Heart left ventricle (tissue), 16 donors: ENCODE results near the gene GNAT3. TPM values are rescaled to one million over a fixed set of nuclear protein-coding genes. Genes with fewer than 3 reads are reported as not detected.

Experiments used
- ATAC-seq, 4 donors: fragments of 200-7000 bp; cut with Tn5 transposase; one replicate each; pipeline ENCODE4 v1.9.1; 2020 to 2022; ENCODE audit warnings: moderate library complexity in 4 of 4, mild to moderate bottlenecking in 3 of 4, moderate number of reproducible peaks in 1 of 4
- DNase-seq, 5 donors: peaks; one replicate each; pipeline ENCODE4 v3.0.0-alpha.2; 2020
- H3K27ac ChIP-seq, 12 donors: fragments of 200-600 bp; sonication (generic) in 4 of 12; one replicate each; pipeline versions ENCODE4 v1.5.0 to v1.8.0; 2016 to 2022; ENCODE audit warnings: mild to moderate bottlenecking in 2 of 12
- H3K27me3 ChIP-seq, 9 donors: fragments of 200-600 bp; sonication (generic) in 2 of 9; one replicate each; pipeline versions ENCODE4 v1.5.1 to v1.8.0; 2016 to 2022; ENCODE audit warnings: mild to moderate bottlenecking in 3 of 9
- H3K36me3 ChIP-seq, 9 donors: fragments of 200-600 bp; sonication (generic) in 2 of 9; one replicate each; pipeline versions ENCODE4 v1.5.0 to v1.8.0; 2018 to 2022; ENCODE audit warnings: mild to moderate bottlenecking in 2 of 9
- H3K4me1 ChIP-seq, 12 donors: fragments of 200-600 bp; sonication (generic) in 4 of 12; one replicate each; pipeline versions ENCODE4 v1.5.0 to v1.8.0; 2016 to 2022; ENCODE audit warnings: mild to moderate bottlenecking in 3 of 12
- H3K4me3 ChIP-seq, 12 donors: fragments of 200-600 bp; sonication (generic) in 4 of 12; one replicate each; pipeline versions ENCODE4 v1.5.0 to v1.8.0; 2017 to 2022; ENCODE audit warnings: mild to moderate bottlenecking in 9 of 12, moderate library complexity in 4 of 12
- H3K9me3 ChIP-seq, 12 donors: fragments of 200-600 bp; sonication (generic) in 4 of 12; one replicate each; pipeline versions ENCODE4 v1.5.0 to v1.8.0; 2016 to 2022; ENCODE audit warnings: mild to moderate bottlenecking in 1 of 12
- CTCF ChIP-seq, 12 donors: fragments of 200-600 bp; sonication (generic) in 4 of 12; IDR thresholded peaks; one replicate each; pipeline versions ENCODE4 v1.5.0 to v1.8.0; 2018 to 2022; ENCODE audit warnings: antibody characterized with exemption in 12 of 12, mild to moderate bottlenecking in 5 of 12
- POLR2A ChIP-seq, 2 donors: fragments of 450-650 bp; IDR thresholded peaks; one replicate each; pipeline ENCODE4 v1.6.1; 2017; ENCODE audit warnings: antibody characterized with exemption in 2 of 2, mild to moderate bottlenecking in 2 of 2, moderate library complexity in 2 of 2
- WGBS, 4 donors: extraction: QIAGEN DNeasy Blood & Tissue Kit in 2 of 4; methylation state at CpG; one replicate each; pipeline versions ENCODE4 v1.1.5 to v1.1.7; 2013 to 2018; 5-methylcytosine and 5-hydroxymethylcytosine counted together
- intact Hi-C, 10 donors: fragments of 100-400 bp; cut with DNase I; formaldehyde crosslinking; loops; one replicate each; pipeline versions ENCODE4 v1.11.1 to v1.14.2; 2022
- polyA plus RNA-seq, 2 donors: library from polyadenylated mRNA; stranded (reverse); fragments of 200-250 nt; gene quantifications; one replicate each; pipeline ENCODE4 v1.2.3, GENCODE V29; 2013
- total RNA-seq, 9 donors: library from RNA; depleted of rRNA in 2 of 9; stranded (reverse); fragments of >200 nt in 2 of 9; fragmentation: NEBNext Ultra II Directional in 3 of 9; extraction: Animal tissue kit (Norgen Biotek cat#: 25700) in 3 of 9; gene quantifications; one replicate each; pipeline versions ENCODE4 v1.1.0 to v1.2.4, GENCODE V29; 2016 to 2023
- donor health status: ischemic (EF 13 %, LVEDD 7.1; RV severe dilation, severe dysfunction).
- donor health status: healthy with polysubstance abuse.
- donor health status: DM: no; HTN: yes; CAD: no.
- donor health status: DM: no; HTN: no; CAD: no.
- donor health status: ischemic (EF 25% LVEDD 6.9; RV normal size, moderate dysfunction).
- donor health status: ischemic (EF 25% LVEDD 5.7; RV mildly dilated, moderate dysfunction).
- donor health status: healthy.
- donor health status: DM: yes; HTN: yes; CAD: no.
- donor health status: ischemic (EF 35%, LVEDD 5.7; RV mildly dilated, moderate dysfunction).
- donor health status: nonischemic (EF 11% LVEDD 7.7; RV severe dilation, severe dysfunction).
- donor health status: DM: yes; HTN: yes; CAD: no.
- donor health status: PGD.
- donor health status: ischemic (EF 29% LVEDD 5.4; RV normal size, mild dysfunction).
- donor health status: nonischemic (EF 23%, LVEDD 6.1; RV moderate dilation, normal function).

The GNAT3 gene
- total and polyA plus RNA-seq, 11 donors = not detected

- intact Hi-C loops = loop anchor here in 1 of 10 donors (10.0 kb wide), 1 partner anchor 186 kb away; no protein-coding TSS in a partner anchor
- no peak overlapping the region for H3K27ac ChIP-seq
- H3K4me1 ChIP-seq = peaks cover 4 to 38% (median 20%) of the 10 kb centered on the region in 12 donors
- H3K36me3 ChIP-seq = no peaks in the 10 kb centered on the region
- no peaks in the 10 kb centered on the region for H3K9me3 ChIP-seq
- ATAC-seq (no peak), DNase-seq (no peak)
- no peak overlapping the region for H3K4me3 ChIP-seq
- no peak for TF ChIP-seq CTCF (IDR thresholded peaks at IDR 0.05)
- no peak for TF ChIP-seq POLR2A (IDR thresholded peaks at IDR 0.05)
- no peaks in the 10 kb centered on the region for H3K27me3 ChIP-seq
- 52 to 93% (median 82%) methylated on average over 3 of the region's 3 CpGs for WGBS, 4 donors
These were observed 42.7 kb downstream of the GNAT3 start for GRCh38 chr7:80468931-80469714.

GRCh38 chr7:80467069-80467468 is 44.8 kb downstream of the GNAT3 start:
- 43 to 46% (median 44%) methylated on average over 3 of the region's 3 CpGs for WGBS, 4 donors
- TF ChIP-seq CTCF (IDR thresholded peaks at IDR 0.05) (no peak), POLR2A (IDR thresholded peaks at IDR 0.05) (no peak)
- DNase-seq (no peak), ATAC-seq (peak; percentile 75 to 88 (median 80))
- no peaks in the 10 kb centered on the region for H3K9me3 ChIP-seq
- no peaks in the 10 kb centered on the region for H3K27me3 ChIP-seq
- H3K4me3 ChIP-seq = no peak overlapping the region
- peak overlapping the region in 10 of 12 donors; percentile 1 to 57 (median 28) for H3K27ac ChIP-seq
- peaks cover 0 to 25% (median 8%) of the 10 kb centered on the region in 12 donors for H3K4me1 ChIP-seq
- H3K36me3 ChIP-seq = no peaks in the 10 kb centered on the region
- intact Hi-C loops = loop anchor here in 1 of 10 donors (10.0 kb wide), 1 partner anchor 188 kb away; no protein-coding TSS in a partner anchor

GRCh38 chr7:80466636-80467035 is 45.2 kb downstream of the GNAT3 start:
- H3K9me3 ChIP-seq = no peaks in the 10 kb centered on the region
- no peak overlapping the region for H3K4me3 ChIP-seq
- no peaks in the 10 kb centered on the region for H3K36me3 ChIP-seq
- peak overlapping the region in 10 of 12 donors; percentile 1 to 57 (median 26) for H3K27ac ChIP-seq
- DNase-seq = no peak
- TF ChIP-seq CTCF (IDR thresholded peaks at IDR 0.05) (no peak), POLR2A (IDR thresholded peaks at IDR 0.05) (no peak)
- 51 to 61% (median 55%) methylated on average over 1 of the region's 1 CpG for WGBS, 4 donors
- peaks cover 0 to 21% (median 7%) of the 10 kb centered on the region in 12 donors for H3K4me1 ChIP-seq
- H3K27me3 ChIP-seq = no peaks in the 10 kb centered on the region
- peak; percentile 54 to 86 (median 68) for ATAC-seq
- intact Hi-C loops = loop anchor here in 1 of 10 donors (10.0 kb wide), 1 partner anchor 188 kb away; no protein-coding TSS in a partner anchor

- Histone ChIP-seq H3K9me3 (no peaks in the 10 kb centered on the region), H3K27me3 (no peaks in the 10 kb centered on the region), H3K27ac (no peak overlapping the region), H3K4me3 (no peak overlapping the region), H3K4me1 (peaks cover 0 to 24% (median 6%) of the 10 kb centered on the region in 12 donors), H3K36me3 (no peaks in the 10 kb centered on the region)
- intact Hi-C loops = loop anchor here in 1 of 10 donors (10.0 kb wide), 1 partner anchor 191 kb away; no protein-coding TSS in a partner anchor
- no peak for DNase-seq
- ATAC-seq = no peak
- TF ChIP-seq CTCF (IDR thresholded peaks at IDR 0.05) (no peak), POLR2A (IDR thresholded peaks at IDR 0.05) (no peak)
These were observed 47.7 kb downstream of the GNAT3 start for GRCh38 chr7:80464211-80464610.
